BJ (cell line): ENCODE data around the gene SERPINA6. TPM values are rescaled to one million over a fixed set of nuclear protein-coding genes. Genes with fewer than 3 reads are reported as not detected.

Experiments
- CTCF ChIA-PET: fragments of 350-600 bp; formaldehyde crosslinking; extraction: SDS; loops from one replicate; lab custom pipeline; 2021; ENCODE audit warnings: antibody characterized with exemption, inconsistent platforms; lab: Yijun Ruan, JAX
- POLR2A ChIA-PET: fragments of 300-600 bp; sonication (Branson Sonifier 250); formaldehyde crosslinking; extraction: SDS; loops from one replicate; lab custom pipeline; 2021; ENCODE audit warnings: antibody characterized with exemption; lab: Charles Lee
- DNase-seq: peaks from one replicate; pipeline ENCODE4 v3.0.0-alpha.2; 2011; ENCODE audit warnings: low read depth
- H3K27me3 ChIP-seq: 2 replicates; pipeline ENCODE4 v1.6.0; 2011; ENCODE audit warnings: low read length; ENCODE audit not compliant: control insufficient read depth, insufficient read depth
- H3K36me3 ChIP-seq: 2 replicates; pipeline ENCODE4 v1.5.1; 2011; ENCODE audit warnings: low read length; ENCODE audit not compliant: control insufficient read depth, insufficient read depth
- H3K4me3 ChIP-seq: 2 replicates; pipeline ENCODE4 v1.5.1; 2011; ENCODE audit warnings: low read depth, mild to moderate bottlenecking, control low read depth, low read length
- polyA plus RNA-seq: library from polyadenylated mRNA; depleted of rRNA; stranded (reverse); fragments of >200 nt; gene quantifications from 2 replicates; pipeline ENCODE4 v1.2.3, GENCODE V29; 2011
- TF ChIP-seq, protein P1 (sequence below): IDR thresholded peaks from 2 replicates; pipeline ENCODE4 v1.5.1; 2011; ENCODE audit warnings: low read depth, mild to moderate bottlenecking, control low read depth, inconsistent platforms, low read length, moderate library complexity; ENCODE audit not compliant: insufficient read depth

SERPINA6 gene
- polyA plus RNA-seq, 1 experiment: not detected

DNA sequence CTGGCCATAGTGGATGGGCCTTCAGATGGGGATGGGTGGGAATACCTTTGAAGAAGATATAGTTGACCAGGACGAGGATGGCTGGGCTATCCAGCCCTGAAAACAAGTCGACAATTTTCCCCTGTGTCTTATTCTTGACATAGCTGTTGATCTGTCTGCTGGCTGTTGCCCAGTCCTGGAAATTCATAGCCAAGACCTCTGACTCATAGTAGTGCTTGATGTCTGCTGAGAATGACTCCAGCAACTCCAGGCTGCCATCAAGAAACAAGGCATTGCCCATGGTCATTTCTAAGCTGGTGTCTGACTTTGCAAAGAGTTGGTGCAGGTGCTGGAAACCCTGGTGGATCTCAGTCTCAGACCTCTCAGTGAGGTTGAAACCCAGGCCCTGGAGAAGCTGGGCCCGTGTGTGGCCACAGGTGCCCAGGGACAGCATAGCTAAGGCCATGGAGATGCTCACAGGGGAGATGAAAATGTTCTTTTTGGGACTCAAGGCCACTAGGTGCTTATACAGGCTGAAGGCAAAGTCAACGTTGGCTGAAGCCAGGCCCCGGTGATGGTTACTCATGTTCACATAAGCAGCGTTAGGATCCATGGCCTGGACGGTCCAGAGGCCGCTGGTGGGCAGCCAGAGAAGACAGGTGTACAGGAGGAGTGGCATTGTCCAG lies 9.0 kb downstream of the SERPINA6 start:
- no peaks in the 10 kb centered on the region for H3K27me3 ChIP-seq
- CTCF ChIA-PET: no interaction called here
- no peak for DNase-seq
- TF ChIP-seq, protein P1, sequence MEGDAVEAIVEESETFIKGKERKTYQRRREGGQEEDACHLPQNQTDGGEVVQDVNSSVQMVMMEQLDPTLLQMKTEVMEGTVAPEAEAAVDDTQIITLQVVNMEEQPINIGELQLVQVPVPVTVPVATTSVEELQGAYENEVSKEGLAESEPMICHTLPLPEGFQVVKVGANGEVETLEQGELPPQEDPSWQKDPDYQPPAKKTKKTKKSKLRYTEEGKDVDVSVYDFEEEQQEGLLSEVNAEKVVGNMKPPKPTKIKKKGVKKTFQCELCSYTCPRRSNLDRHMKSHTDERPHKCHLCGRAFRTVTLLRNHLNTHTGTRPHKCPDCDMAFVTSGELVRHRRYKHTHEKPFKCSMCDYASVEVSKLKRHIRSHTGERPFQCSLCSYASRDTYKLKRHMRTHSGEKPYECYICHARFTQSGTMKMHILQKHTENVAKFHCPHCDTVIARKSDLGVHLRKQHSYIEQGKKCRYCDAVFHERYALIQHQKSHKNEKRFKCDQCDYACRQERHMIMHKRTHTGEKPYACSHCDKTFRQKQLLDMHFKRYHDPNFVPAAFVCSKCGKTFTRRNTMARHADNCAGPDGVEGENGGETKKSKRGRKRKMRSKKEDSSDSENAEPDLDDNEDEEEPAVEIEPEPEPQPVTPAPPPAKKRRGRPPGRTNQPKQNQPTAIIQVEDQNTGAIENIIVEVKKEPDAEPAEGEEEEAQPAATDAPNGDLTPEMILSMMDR: no peak
- no peak overlapping the region for H3K4me3 ChIP-seq
- POLR2A ChIA-PET: no interaction called here
- no peaks in the 10 kb centered on the region for H3K36me3 ChIP-seq

DNA sequence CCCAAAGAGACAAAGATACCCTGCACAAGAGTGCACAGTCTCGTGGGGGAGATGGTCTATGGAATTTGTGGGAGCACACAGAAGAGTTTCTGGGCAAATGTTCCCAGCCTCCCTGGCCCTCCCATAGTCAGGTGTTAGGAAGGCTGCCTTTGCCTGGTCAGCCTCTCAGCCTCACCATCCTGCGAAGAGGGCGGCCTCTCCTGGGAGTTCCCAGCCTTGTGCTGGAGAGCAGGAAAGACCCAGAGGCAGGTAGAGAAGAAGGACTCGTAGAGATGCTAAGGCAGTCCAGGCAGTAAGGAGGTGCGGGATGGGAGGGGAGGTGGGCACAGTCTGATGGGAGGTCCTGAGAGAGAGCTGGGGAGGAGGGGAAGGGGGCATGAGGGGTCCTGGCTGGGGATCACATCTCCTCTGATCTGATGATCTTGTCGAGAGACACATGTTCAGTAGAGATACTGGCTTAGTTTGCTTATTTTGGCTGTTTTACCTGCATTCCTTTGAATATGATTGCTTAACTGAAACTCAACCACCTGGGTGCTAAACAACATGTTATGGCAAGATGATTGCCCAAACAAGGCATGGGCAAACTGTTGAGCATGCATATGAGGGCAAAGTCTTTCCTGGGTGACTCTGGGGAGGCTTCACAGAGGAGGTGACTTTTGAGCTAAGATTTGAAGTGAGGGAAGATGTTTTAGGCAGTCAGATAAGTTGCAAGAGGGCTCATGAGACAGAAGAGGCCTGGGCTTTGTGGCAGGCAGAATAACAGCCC lies 10.5 kb downstream of the SERPINA6 start:
- no peak for DNase-seq
- ChIA-PET POLR2A (no interaction called here), CTCF (no interaction called here)
- TF ChIP-seq, protein P1: no peak
- Histone ChIP-seq H3K27me3 (no peaks in the 10 kb centered on the region), H3K4me3 (no peak overlapping the region), H3K36me3 (no peaks in the 10 kb centered on the region)

DNA sequence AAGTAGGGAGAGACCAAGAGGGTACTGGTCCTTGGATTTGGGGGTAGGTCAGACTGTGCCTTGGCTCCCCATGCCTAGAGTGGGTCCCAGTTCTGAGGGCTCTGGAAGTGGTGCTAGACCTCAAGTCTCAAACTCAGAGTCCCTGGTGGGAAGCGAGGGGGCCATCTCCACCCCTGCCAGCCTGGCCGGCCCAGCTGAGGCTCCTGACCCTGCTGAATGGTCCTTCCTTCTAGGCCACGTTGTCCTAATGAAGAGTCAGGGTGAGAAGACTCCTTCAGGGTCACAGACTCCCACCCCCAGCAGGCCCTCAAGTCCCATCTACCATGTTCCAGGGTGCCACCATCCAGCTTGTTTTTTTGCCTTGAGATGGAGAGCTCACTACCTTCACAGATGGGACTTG lies 12.9 kb downstream of the SERPINA6 start:
- H3K27me3 ChIP-seq: no peaks in the 10 kb centered on the region
- TF ChIP-seq, protein P1: no peak
- ChIA-PET POLR2A (no interaction called here), CTCF (no interaction called here)
- no peak overlapping the region for H3K4me3 ChIP-seq
- DNase-seq: no peak
- no peaks in the 10 kb centered on the region for H3K36me3 ChIP-seq

DNA sequence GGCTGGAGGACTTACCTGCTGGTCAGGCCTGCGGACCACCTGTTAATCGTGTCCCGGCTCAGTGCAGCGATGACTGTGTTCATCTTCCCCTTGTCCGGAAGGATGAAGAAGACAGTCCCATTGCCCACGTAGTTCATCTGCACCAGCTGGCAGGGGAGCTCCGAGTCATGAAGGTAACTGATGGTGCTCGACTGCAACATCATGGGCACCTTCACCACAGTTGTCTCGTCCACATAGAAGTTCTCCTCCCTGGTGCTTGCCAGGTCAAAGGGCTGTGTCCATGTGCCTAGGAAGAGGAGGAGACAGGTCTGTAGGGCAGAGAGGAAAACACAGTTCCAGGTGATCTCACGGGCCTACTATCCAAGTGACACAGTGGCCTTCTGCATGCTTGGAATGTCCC lies 13.4 kb downstream of the SERPINA6 start:
- CTCF ChIA-PET: no interaction called here
- no peaks in the 10 kb centered on the region for H3K36me3 ChIP-seq
- TF ChIP-seq, protein P1: no peak

DNA sequence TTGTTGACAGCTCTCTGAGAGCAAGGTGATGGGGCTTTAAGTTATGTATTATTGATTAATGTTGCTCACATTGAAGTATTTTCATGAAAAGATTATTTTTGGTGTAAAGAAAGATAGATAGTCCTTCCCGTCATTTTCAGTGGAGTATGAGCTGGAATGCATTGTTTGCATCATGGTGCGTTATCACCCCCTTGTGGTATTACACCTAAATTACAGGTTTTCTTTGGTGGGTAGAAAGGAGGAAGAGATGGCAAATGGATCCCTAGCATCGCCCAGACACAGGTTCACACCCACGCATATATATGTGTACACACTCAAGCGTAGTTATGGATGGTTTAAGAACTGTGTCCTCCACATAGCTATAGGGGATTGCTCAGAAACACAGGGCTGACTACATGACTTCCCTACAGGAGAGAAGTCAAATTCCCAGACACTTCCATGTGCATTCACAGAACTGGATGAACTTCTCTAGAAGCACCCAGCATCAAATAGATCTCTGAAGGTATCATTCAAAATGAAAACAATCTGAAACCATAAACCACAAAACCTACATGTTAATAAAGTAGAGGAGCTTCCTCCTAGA lies 15.6 kb downstream of the SERPINA6 start:
- Histone ChIP-seq H3K27me3 (no peaks in the 10 kb centered on the region), H3K4me3 (no peak overlapping the region), H3K36me3 (no peaks in the 10 kb centered on the region)
- TF ChIP-seq, protein P1: 0 out of 2 replicates have a peak, but pooled peaks have one; percentile 18
- POLR2A ChIA-PET: no interaction called here
- DNase-seq: no peak
- CTCF ChIA-PET: no interaction called here

More for the DNA sequence above, 13.4 kb downstream of the SERPINA6 start:
- no peak for DNase-seq
- POLR2A ChIA-PET: no interaction called here
- Histone ChIP-seq H3K27me3 (no peaks in the 10 kb centered on the region), H3K4me3 (no peak overlapping the region)
